ENCODE results near the gene CLDN4. TPM values are rescaled to one million over a fixed set of nuclear protein-coding genes. Genes with fewer than 3 reads are reported as not detected.
A peak's percentile ranks its signal among the peaks of the same experiment; 100 is the strongest.

The CLDN4 gene
- total RNA-seq, 1 donor from 2014 or later: not detected

DNA sequence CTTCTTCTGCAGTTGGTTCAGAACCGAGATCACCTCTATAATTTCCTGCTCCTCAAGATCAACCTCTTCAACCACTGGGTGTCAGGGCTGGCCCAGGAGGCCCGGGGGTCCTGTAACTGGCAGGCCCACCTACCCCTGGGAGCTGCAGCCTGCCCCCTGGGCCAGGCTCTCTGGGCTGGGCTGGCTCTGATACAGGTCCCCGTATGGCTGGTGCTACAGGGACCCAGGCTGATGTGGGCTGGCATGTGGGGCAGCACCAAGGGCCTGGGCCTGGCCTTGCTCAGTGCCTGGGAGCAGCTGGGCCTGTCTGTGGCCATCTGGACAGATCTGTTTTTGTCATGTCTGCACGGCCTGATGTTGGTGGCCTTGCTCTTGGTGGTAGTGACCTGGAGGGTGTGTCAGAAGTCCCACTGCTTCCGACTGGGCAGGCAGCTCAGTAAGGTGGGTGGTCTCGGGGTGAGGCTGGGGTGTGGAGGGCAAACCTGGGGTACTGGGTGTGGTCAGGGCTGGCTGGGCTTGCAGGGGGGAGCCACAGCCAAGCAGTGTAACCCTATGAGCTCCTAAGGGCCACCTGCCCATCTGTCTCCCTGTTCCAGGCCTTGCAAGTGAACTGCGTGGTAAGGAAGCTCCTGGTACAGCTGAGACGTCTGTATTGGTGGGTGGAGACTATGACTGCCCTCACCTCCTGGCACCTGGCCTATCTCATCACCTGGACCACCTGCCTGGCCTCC, 34.4 kb downstream of the CLDN4 start:
- intact Hi-C loops (cut with DNase I): loop anchor here (10.0 kb wide), 2 partner anchors 310 to 540 kb away; partner anchors contain the start of gene EIF4H
- ATAC-seq: no peak
- no peak for DNase-seq (ENCODE audit: missing footprints)

DNA sequence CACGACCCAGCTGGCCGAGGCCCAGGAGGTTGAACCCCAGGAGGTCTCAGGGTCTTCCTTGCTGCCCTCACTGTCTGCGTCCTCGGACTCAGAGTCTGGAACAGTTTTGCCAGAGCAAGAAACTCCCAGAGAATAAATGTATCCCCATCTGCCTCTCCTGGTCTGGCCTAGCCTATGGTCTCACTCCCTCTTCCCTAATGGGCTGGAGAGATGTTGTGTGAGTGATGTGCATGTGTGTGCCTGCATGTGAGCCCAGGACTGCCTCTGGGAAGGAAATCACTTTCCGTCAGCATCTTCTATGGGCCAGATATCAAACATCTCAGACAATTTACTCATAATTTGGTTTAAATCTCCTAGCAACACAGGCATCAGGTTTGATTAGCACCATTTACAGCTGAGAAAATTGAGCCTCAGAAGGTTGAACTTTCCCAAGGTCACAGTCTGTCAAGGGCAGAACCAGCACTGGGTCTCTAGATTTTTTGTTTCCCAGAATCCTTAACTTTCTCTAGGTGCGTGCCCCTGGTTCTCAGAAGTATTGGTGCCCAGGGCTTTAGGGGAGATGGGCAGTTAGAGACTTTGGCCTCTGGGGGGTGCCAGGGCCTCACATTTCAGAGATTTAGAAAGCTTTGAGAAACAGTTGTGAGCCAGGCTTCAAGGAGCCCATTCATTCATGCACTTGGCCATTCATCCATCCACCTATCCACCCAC, 35.1 kb downstream of the CLDN4 start:
- no peak for DNase-seq (ENCODE audit: missing footprints)
- ATAC-seq: peak; percentile 76
- intact Hi-C loops (cut with DNase I): loop anchor here (2.0 to 10.0 kb wide), 3 partner anchors 113 to 539 kb away; partner anchors contain the start of gene EIF4H

DNA sequence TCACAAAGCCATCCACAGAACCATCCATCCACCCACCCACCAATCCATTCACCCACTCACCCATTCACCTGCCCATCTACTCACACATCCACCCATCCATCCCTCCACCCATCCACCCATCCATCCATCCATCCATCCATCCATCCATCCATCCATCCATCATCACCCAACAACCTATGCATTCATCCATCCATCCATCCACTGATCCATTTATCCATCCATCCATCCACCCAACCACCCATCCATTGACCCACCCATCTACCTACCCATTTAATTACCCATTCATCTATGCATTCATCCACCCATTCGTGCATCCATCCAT, 35.6 kb downstream of the CLDN4 start:
- no peak for ATAC-seq
- intact Hi-C loops (cut with DNase I): loop anchor here (2.0 to 10.0 kb wide), 3 partner anchors 112 to 538 kb away; partner anchors contain the start of gene EIF4H
- no peak for DNase-seq (ENCODE audit: missing footprints)

DNA sequence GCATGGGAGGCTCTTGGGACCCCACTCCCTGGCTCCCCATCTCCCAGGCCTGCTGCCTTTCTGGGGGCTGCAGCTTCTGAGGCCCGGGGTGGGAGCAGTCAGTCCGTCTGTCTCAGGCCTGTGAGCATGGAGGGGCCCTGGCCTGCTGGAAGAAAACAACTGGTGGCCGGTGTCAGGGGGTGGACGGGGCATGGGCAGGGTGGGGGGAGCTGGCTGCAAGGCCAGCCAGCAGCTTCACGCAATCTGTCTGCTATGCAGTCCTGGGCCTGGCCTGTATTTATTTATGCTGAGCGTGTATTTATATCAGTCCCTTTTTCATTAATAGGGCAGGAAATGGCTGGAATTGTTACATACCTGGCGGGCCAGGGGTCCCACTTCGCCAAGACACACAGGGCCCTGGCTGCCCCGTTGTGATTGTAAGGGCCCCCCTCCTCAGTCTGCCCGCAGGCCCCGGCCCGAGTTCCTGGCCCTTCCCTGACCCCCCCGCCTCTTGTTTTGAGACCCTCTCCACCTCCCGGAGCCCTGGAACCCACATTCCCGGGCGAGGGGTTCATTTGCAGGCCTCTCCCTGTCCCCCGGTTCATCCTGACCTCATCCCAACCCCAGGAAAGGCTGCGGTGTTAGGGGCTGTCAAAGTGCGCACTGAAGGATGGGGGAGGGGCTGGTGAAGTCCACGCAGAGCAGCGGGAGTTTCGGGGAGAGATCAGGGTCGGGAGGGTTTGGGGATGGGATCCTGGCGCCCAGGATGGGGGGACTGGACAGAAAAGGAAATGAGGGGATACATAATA, 38.4 kb downstream of the CLDN4 start:
- no peak for DNase-seq (ENCODE audit: missing footprints)
- ATAC-seq: no peak
- intact Hi-C loops (cut with DNase I): loop anchor here (2.0 to 10.0 kb wide), 3 partner anchors 158 to 536 kb away; partner anchors contain the start of gene EIF4H

DNA sequence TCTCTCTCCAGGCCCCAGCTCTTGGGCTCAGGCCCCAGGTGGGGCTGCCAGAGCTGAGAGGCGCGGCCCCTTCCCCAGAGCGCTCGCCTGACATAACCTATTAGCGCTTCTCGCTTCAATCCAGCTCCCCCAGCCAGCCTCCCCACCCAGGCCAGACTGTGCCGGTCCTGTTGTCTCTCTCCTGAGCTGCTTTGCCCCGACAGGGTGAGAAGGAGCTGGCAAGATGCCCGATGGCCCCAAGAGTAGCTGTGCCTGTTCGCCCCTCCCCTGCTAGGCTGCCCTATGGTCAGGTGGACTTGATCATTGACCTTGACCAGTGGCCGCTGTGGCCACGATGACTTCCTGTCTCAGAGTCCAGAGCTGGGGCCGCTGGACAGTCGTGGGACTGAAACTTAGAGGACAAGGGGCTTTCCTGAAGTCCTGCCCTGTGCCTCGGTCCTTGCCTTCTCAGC, 39.3 kb downstream of the CLDN4 start:
- DNase-seq (ENCODE audit: missing footprints) (no peak), ATAC-seq (no peak)
- intact Hi-C loops (cut with DNase I): no loop called here

DNA sequence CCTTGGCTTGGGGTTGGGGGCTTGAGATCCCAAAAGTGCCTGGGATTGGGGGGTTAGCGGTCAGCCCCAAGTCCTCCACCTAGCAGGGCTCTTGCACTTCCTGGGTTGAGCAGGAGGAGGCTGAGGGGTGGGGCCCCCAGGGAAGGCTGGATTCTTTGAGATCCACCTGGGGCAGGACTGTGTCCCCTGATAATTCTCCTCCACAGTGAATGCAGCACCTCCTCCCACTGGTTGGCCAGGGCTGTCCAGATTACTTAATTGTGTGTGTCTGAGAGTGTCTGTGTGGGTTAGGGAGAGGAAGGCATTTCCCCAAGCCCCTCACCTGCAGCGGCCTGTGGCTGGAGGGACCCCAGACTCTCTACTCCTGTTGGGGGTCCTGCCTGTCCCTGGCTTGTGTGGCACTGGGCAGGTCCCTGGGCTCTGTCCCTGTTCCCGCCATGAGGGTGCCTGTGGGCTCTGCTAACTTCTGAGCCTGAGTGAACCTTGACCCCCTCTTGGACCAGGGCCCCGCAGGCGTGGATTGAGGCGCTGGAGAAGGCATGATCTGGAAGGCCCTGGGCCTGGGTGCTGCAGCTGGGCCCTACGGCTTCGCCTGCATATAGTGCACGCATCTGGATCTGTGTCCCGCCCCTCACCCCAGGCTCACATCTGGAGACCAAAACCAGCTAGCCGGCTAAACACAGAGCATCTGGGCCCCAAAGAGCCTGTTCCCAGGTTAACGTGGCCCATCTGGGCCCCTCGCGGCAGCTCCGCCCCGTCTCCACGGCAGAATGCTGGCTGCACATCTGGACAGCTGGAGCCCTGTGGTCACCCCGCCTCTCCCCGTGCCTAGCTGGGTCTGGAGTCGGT, 40.6 kb downstream of the CLDN4 start:
- intact Hi-C loops (cut with DNase I): no loop called here
- DNase-seq (ENCODE audit: missing footprints) (no peak), ATAC-seq (peak; percentile 40)

DNA sequence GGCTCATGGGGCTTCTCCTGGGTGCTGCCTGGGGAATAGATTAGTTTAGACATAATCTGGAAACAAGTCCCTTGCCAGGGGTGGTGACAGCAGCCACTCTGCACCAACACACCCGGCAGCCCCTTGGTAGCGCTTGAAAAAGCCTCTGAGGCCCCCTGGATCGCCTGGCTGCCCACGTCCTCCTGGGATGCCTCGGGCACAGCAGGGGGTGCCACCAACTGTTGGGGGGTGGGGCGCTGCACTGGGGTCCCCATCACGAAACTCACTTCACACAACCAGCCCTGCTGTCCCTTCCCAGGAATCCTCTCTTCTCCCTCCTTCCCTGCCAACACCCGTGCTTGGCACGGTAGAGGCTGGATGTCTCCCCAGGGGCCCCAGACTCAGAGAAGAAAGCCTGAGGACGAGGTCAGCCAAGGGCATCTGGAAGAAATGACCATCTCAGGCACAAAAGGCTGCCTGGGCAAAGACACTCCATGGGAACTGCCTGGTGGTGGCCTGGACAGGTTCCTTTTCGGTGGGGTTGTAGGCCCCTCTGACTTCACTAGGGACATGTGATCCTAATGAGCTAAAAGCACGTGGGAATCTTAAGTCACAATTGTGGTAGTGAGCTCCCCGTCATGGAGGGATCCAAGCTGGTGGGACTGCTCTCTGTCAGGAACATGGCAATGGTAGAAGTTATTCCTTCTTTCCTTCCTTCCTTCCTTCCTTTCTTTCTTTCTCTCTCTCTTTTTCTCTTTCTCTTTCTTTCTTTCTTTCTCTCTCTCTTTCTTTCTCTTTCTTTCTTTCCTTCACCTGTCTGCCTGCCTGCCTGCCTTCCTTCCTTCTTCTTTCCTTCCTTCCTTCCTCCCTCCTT, 41.5 kb downstream of the CLDN4 start:
- no peak for DNase-seq (ENCODE audit: missing footprints)
- intact Hi-C loops (cut with DNase I): no loop called here
- ATAC-seq: no peak

DNA sequence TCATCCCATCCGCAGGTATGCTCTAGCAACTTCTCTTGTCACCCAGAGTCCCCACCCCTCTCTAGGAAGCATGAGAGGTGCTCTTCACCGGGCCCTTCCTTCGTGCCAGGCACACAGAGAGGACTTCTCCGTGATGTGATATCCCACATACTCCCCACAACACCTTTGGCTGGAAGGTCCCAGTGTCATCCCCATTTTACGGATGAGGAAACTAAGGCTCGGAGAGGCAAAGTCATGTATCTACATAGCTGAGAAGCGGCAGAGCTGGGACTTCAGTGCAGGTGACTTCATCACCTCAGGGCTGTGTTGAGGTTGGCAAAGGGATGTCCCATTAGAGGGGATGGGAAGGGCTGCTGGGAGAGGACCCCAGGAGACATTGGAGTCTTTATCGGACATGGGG, 45.6 kb downstream of the CLDN4 start:
- intact Hi-C loops (cut with DNase I): no loop called here
- ATAC-seq (no peak), DNase-seq (ENCODE audit: missing footprints) (no peak)

DNA sequence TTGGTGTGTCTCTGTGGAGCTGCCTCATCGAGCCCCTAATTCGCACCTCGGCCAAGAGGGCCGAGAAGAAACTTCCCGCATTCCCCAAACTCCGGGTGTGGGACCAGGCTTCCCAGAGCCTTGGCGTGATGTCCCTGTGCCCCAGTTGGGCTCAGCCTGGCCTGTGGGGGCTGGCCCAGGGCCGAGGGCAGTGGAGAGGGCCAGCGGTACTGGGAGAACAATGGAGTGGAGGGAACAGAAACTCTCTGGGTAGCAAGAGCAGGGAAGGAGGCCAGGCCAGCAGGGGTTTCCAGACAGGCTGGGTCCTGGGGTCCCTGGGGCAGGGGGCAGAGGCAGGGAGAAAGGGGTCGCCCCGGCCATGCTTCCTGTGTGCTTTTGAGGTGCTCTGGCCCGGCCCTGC, 46.2 kb downstream of the CLDN4 start:
- DNase-seq (ENCODE audit: missing footprints): no peak
- ATAC-seq: no peak
- intact Hi-C loops (cut with DNase I): no loop called here

DNA sequence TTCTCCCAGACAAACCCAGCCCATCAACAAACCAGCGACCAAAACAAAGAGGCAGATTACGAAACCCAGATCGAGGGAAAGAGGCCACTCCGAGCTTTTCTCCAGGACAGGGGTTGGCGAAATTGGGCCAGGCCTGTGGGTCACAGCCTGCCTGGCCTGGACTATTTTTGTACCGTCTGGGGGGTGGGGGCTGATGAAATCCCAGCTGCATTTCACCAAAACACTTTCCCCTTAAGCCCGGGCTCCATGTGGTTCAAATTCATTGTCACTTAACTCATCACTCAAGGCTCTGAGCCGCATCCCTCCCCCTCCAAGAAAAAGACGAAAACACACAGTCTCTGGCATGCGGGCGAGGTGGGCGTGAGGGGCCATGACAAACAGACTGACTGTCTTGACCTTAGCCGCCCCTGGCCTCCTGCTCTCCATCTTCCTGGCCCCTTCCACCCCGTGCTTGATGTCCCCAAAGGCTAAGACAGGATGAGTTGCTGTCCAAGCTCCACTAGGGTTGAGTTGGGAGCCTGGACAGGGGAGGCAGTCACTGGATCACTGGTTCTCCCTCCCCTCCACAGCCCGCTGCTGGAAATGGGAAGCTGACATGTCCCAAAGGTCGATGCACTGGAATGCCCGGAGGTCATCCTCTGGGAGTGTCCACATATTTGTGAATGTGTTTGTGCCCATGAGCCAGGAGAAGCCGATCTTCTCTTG, 49.3 kb downstream of the CLDN4 start:
- intact Hi-C loops (cut with DNase I): loop anchor here (5.0 kb wide), 1 partner anchor 147 kb away; the partner anchor contains the start of gene ELN
- no peak for DNase-seq (ENCODE audit: missing footprints)
- peak; percentile 84 for ATAC-seq

DNA sequence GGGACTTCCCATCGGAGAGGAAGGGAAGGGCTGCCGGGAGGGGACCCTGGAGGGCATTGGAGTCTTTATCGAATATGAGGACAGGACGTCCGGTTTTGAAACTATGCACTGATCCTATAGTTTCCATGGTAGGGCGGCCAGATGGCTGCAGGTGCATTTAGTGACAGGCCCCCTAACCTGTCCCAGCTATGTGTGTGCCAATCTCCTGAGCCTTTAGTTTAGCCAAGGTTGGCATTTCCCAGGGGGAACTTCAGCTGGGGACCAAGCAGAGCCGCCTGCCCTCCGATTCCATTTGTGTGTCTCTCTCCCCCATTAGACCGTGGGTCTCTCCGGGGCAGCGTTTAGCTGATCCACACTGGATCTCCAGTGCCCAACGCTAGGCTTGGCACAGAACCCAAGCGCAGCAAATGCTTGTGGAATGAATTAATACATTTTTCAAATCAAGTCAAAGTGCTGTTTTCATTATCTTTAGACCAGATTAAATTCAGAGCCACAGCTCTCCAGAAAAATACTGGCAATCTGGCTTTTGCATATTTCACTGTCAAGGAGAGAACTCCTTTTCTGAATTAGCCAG, 50.0 kb downstream of the CLDN4 start:
- DNase-seq (ENCODE audit: missing footprints) (no peak), ATAC-seq (no peak)
- intact Hi-C loops (cut with DNase I): loop anchor here (5.0 kb wide), 1 partner anchor 146 kb away; the partner anchor contains the start of gene ELN

DNA sequence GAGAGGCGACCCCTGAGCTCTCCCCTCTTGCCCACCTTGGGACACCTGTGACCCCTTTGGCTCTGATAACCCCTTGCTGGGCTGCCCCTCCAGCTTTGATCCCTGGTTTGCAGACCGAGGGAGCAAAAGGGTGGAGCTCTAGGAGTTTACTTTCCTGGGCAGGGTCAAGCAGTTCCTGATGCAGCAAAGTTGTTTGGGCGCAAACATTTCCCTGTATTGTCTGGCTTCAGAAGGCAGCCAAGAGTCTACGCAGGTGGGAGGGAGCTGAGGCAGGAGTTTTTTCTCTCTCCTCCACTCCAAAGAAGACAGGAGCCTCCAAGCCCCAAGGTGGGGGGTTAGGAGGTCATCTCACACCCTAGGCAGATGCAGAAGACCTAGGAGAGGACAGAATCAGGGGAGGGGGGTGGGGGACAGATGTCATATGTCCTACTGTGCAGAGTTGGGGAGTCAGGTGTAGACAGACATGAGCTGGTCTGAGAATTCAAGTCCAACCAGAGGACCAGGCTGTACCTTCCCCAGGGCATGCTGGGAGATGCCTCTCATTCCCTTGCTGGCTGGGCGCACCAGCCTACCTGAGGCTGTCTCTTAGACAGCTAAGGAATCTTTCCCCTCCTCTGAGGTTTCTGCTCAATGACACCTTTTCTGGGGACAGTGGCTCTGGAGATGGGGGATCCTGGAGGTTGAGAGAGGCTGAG, 50.7 kb downstream of the CLDN4 start:
- DNase-seq (ENCODE audit: missing footprints) (no peak), ATAC-seq (no peak)
- intact Hi-C loops (cut with DNase I): loop anchor here (5.0 kb wide), 1 partner anchor 146 kb away; the partner anchor contains the start of gene ELN

DNA sequence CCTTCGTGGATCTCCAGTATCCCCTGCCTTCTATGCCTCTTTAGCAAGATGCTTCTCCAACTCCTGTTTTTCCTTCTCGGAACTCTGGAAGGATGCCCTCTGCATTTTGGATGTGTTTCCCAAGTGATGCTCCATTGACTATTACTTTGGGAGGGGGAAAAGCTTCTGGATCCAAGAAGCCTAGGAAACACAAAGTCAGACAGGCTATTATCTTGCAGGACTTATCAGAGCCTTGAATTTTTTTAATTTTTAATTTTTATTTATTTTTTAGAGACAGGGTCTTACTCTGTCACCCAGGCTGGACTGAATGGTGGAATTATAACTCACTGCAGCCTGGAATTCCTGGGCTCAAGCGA, 51.2 kb downstream of the CLDN4 start:
- DNase-seq (ENCODE audit: missing footprints) (no peak), ATAC-seq (no peak)
- intact Hi-C loops (cut with DNase I): loop anchor here (5.0 kb wide), 1 partner anchor 145 kb away; the partner anchor contains the start of gene ELN
